ENCODE results near the gene PDZD2.

GRCh38 chr5:31771500-31771899 lies 132.6 kb downstream of the PDZD2 start:
- TF ChIP-seq, protein P1, sequence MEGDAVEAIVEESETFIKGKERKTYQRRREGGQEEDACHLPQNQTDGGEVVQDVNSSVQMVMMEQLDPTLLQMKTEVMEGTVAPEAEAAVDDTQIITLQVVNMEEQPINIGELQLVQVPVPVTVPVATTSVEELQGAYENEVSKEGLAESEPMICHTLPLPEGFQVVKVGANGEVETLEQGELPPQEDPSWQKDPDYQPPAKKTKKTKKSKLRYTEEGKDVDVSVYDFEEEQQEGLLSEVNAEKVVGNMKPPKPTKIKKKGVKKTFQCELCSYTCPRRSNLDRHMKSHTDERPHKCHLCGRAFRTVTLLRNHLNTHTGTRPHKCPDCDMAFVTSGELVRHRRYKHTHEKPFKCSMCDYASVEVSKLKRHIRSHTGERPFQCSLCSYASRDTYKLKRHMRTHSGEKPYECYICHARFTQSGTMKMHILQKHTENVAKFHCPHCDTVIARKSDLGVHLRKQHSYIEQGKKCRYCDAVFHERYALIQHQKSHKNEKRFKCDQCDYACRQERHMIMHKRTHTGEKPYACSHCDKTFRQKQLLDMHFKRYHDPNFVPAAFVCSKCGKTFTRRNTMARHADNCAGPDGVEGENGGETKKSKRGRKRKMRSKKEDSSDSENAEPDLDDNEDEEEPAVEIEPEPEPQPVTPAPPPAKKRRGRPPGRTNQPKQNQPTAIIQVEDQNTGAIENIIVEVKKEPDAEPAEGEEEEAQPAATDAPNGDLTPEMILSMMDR (IDR thresholded peaks at IDR 0.05; ENCODE audit: insufficient read depth, low read length), result no peak
- no peak for TF ChIP-seq SPI1 (IDR thresholded peaks at IDR 0.05; ENCODE audit: borderline replicate concordance, low read depth)
- TF ChIP-seq, protein P2, sequence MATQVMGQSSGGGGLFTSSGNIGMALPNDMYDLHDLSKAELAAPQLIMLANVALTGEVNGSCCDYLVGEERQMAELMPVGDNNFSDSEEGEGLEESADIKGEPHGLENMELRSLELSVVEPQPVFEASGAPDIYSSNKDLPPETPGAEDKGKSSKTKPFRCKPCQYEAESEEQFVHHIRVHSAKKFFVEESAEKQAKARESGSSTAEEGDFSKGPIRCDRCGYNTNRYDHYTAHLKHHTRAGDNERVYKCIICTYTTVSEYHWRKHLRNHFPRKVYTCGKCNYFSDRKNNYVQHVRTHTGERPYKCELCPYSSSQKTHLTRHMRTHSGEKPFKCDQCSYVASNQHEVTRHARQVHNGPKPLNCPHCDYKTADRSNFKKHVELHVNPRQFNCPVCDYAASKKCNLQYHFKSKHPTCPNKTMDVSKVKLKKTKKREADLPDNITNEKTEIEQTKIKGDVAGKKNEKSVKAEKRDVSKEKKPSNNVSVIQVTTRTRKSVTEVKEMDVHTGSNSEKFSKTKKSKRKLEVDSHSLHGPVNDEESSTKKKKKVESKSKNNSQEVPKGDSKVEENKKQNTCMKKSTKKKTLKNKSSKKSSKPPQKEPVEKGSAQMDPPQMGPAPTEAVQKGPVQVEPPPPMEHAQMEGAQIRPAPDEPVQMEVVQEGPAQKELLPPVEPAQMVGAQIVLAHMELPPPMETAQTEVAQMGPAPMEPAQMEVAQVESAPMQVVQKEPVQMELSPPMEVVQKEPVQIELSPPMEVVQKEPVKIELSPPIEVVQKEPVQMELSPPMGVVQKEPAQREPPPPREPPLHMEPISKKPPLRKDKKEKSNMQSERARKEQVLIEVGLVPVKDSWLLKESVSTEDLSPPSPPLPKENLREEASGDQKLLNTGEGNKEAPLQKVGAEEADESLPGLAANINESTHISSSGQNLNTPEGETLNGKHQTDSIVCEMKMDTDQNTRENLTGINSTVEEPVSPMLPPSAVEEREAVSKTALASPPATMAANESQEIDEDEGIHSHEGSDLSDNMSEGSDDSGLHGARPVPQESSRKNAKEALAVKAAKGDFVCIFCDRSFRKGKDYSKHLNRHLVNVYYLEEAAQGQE (IDR thresholded peaks at IDR 0.05; ENCODE audit: insufficient replicate concordance, low read depth), result no peak

Data from HL-60 (cell line).